GM12873 (cell line): ENCODE measurements around the gene CFLAR.

Experiments used
- TF ChIP-seq, protein P1 (sequence below): IDR thresholded peaks from 2 replicates; pipeline ENCODE4 v1.5.1; 2012; ENCODE audit warnings: low read depth, mild to moderate bottlenecking, moderate library complexity, low read length, control low read depth; ENCODE audit not compliant: insufficient read depth; ENCODE audit errors: missing control alignments

CFLAR gene

GRCh38 chr2:201195331-201195730 lies 79.4 kb downstream of the CFLAR start:
- TF ChIP-seq, protein P1, sequence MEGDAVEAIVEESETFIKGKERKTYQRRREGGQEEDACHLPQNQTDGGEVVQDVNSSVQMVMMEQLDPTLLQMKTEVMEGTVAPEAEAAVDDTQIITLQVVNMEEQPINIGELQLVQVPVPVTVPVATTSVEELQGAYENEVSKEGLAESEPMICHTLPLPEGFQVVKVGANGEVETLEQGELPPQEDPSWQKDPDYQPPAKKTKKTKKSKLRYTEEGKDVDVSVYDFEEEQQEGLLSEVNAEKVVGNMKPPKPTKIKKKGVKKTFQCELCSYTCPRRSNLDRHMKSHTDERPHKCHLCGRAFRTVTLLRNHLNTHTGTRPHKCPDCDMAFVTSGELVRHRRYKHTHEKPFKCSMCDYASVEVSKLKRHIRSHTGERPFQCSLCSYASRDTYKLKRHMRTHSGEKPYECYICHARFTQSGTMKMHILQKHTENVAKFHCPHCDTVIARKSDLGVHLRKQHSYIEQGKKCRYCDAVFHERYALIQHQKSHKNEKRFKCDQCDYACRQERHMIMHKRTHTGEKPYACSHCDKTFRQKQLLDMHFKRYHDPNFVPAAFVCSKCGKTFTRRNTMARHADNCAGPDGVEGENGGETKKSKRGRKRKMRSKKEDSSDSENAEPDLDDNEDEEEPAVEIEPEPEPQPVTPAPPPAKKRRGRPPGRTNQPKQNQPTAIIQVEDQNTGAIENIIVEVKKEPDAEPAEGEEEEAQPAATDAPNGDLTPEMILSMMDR = no peak

DNA sequence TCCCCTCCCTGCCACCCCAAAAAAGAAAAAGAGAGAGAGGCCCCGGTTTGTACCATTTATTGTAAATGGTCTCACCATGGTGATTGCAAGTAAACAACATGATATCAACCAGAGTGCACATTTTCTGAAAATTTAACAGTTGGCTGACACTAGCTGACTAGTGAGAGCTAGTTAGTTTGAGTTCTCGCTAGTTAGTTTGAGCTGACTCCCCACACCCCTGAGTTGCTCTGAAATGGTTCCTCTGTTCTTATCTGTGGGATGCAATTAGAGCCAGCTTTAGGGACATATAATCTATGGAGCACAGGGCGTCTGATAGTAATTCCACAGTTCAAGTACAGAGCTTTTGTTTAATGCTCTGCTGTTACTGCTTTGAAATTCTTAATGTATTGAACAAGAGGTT lies 80.0 kb downstream of the CFLAR start:
- TF ChIP-seq, protein P1 = no peak

- TF ChIP-seq, protein P1 = no peak
Observed at GRCh38 chr2:201196803-201197202, 80.8 kb downstream of the CFLAR start.

DNA sequence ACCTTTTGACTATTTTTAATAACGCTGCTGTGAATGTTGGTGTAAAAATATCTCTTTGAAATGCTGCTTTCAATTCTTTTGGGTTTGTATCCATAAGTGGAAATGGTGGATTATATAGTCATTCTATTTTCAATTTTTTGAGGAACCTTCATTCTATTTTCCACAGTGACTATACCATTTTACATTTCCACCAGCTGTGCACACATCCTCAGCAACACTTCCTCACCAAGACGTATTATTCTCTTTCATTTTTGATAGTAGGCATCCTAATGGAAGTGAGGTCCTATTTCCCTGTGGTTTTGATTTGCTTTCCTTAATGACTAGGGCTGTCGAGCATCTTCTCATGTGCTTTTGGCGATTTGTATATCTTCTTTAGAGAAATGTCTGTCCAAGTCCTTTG lies 81.8 kb downstream of the CFLAR start:
- TF ChIP-seq, protein P1 = no peak

- TF ChIP-seq, protein P1 = no peak
Observed at GRCh38 chr2:201199847-201200246, 83.9 kb downstream of the CFLAR start.

DNA sequence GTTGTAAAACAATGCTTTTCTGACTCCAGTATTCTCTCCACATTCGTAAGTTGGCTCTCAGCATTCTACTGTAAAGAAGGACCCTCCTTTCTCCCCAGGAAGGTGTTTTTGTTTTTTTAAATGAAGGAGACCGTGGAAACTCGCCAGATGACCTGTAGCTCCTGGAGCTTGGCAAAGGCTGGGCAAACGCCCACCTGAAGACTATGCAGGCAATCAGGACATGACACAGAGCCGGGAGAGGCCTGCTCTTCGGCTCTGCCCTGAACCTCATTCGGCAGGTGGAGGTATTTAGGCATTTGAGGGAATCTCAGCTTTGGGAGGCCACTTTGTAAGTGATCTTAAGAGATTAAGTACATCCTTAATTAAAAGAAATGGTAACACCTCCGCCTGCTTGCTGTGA lies 84.4 kb downstream of the CFLAR start:
- TF ChIP-seq, protein P1 = no peak

GRCh38 chr2:201201371-201201770 lies 85.4 kb downstream of the CFLAR start:
- TF ChIP-seq, protein P1 = no peak
